RCC 7860 (cell line): ENCODE results near the gene TPT1.
"Not testable (repeated sequence)": the region's sequence is repeated elsewhere in the genome, so short reads cannot be mapped to it uniquely, and the experiment has no call there.

Source experiments
- DNase-seq: peaks from one replicate; pipeline ENCODE4 v3.0.0-alpha.2; 2015; ENCODE audit warnings: low spot score
- FAIRE-seq: peaks from 2 replicates; lab custom pipeline; 2012; peaks lifted over from hg19 to GRCh38; lab: Jason Lieb, UNC

Gene TPT1

GRCh38 chr13:45341034-45341798 is at the start of gene TPT1:
Gene TPT1 (minus strand): TSS chr13:45341183. CDS start chr13:45341069, 114 bp downstream.
- FAIRE-seq (peak; percentile 62), DNase-seq (peak; percentile 92)

- not testable (repeated sequence) for DNase-seq, FAIRE-seq
Measured at GRCh38 chr13:45390348-45390747, 49.4 kb upstream of the TPT1 start.

- FAIRE-seq: no peak
- no peak for DNase-seq
Measured at GRCh38 chr13:45388664-45389063, 47.7 kb upstream of the TPT1 start.

GRCh38 chr13:45386892-45387575 is 46.1 kb upstream of the TPT1 start:
- not testable (repeated sequence) for DNase-seq, FAIRE-seq

GRCh38 chr13:45385907-45386553 is 45.0 kb upstream of the TPT1 start:
- DNase-seq (no peak), FAIRE-seq (no peak)

GRCh38 chr13:45385320-45385719 is 44.3 kb upstream of the TPT1 start:
- DNase-seq: no peak
- FAIRE-seq: no peak

GRCh38 chr13:45384474-45385174 is 43.6 kb upstream of the TPT1 start:
- DNase-seq (no peak), FAIRE-seq (no peak)

- not testable (repeated sequence) for DNase-seq, FAIRE-seq
Measured at GRCh38 chr13:45382739-45383138, 41.8 kb upstream of the TPT1 start.

- FAIRE-seq: no peak
- no peak for DNase-seq
Measured at GRCh38 chr13:45381196-45381595, 40.2 kb upstream of the TPT1 start.

- not testable (repeated sequence) for DNase-seq, FAIRE-seq
Measured at GRCh38 chr13:45380708-45381107, 39.7 kb upstream of the TPT1 start.

- FAIRE-seq, DNase-seq: not testable (repeated sequence)
Measured at GRCh38 chr13:45379516-45379915, 38.5 kb upstream of the TPT1 start.

GRCh38 chr13:45378786-45379185 is 37.8 kb upstream of the TPT1 start:
- not testable (repeated sequence) for FAIRE-seq, DNase-seq

- FAIRE-seq, DNase-seq: not testable (repeated sequence)
Measured at GRCh38 chr13:45377314-45377713, 36.3 kb upstream of the TPT1 start.

GRCh38 chr13:45376651-45377050 is 35.7 kb upstream of the TPT1 start:
- FAIRE-seq, DNase-seq: not testable (repeated sequence)

- no peak for DNase-seq
- FAIRE-seq: no peak
Measured at GRCh38 chr13:45374917-45375316, 33.9 kb upstream of the TPT1 start.

GRCh38 chr13:45373162-45373547 is 32.2 kb upstream of the TPT1 start:
- DNase-seq (no peak), FAIRE-seq (no peak)

- FAIRE-seq (no peak), DNase-seq (no peak)
Measured at GRCh38 chr13:45372189-45373161, 31.5 kb upstream of the TPT1 start.

GRCh38 chr13:45370922-45371406 is 30.0 kb upstream of the TPT1 start:
- DNase-seq: peak; percentile 28

GRCh38 chr13:45369116-45369515 is 28.1 kb upstream of the TPT1 start:
- FAIRE-seq: no peak
- no peak for DNase-seq

More at GRCh38 chr13:45370922-45371406, 30.0 kb upstream of the TPT1 start:
- no peak for FAIRE-seq
